GM12891 (cell line): ENCODE data around the gene GRIK2.

Experiments
- DNase-seq: peaks from one replicate; pipeline ENCODE4 v3.0.0; 2011; ENCODE audit warnings: low spot score; ENCODE audit not compliant: insufficient read length
- FAIRE-seq: peaks from 2 replicates; lab custom pipeline; 2011; peaks lifted over from hg19 to GRCh38; lab: Jason Lieb, UNC
- PAX5 ChIP-seq: IDR thresholded peaks from 2 replicates; pipeline ENCODE4 v1.6.1; 2011; ENCODE audit warnings: low read length, moderate library complexity, mild to moderate bottlenecking; ENCODE audit not compliant: insufficient read depth, severe bottlenecking
- POLR2A ChIP-seq: IDR thresholded peaks from 2 replicates; pipeline ENCODE4 v1.6.1; 2011; ENCODE audit warnings: low read depth, low read length, control low read depth
- POLR2AphosphoS5 ChIP-seq: IDR thresholded peaks from 2 replicates; pipeline ENCODE4 v1.6.1; 2011; ENCODE audit warnings: low read depth, low read length, control low read depth
- POU2F2 ChIP-seq: IDR thresholded peaks from 2 replicates; pipeline ENCODE4 v1.6.1; 2011; ENCODE audit warnings: low read depth, mild to moderate bottlenecking, control low read depth, low read length, moderate library complexity
- SPI1 ChIP-seq: IDR thresholded peaks from 2 replicates; pipeline ENCODE4 v1.6.1; 2011; ENCODE audit warnings: low read depth, low read length, control low read depth
- TAF1 ChIP-seq: IDR thresholded peaks from 2 replicates; pipeline ENCODE4 v1.6.1; 2011; ENCODE audit warnings: low read depth, low read length, control low read depth

GRIK2 gene

GRCh38 chr6:101826269-101826668, 432.8 kb downstream of the GRIK2 start:
- no peak for DNase-seq
- no peak for TF ChIP-seq SPI1
- no peak for TF ChIP-seq TAF1
- no peak for TF ChIP-seq POU2F2
- TF ChIP-seq PAX5 = no peak
- TF ChIP-seq POLR2AphosphoS5 = no peak
- no peak for TF ChIP-seq POLR2A
- FAIRE-seq = no peak

- FAIRE-seq (no peak), DNase-seq (no peak)
- TF ChIP-seq POLR2A (no peak), PAX5 (no peak), TAF1 (no peak), POU2F2 (no peak), POLR2AphosphoS5 (no peak), SPI1 (no peak)
These were observed 433.2 kb downstream of the GRIK2 start for GRCh38 chr6:101826678-101827077.

- FAIRE-seq (no peak), DNase-seq (no peak)
- TF ChIP-seq PAX5 (no peak), TAF1 (no peak), POLR2A (no peak)
These were observed 437.1 kb downstream of the GRIK2 start for GRCh38 chr6:101830501-101831031.

GRCh38 chr6:101832371-101832770, 438.9 kb downstream of the GRIK2 start:
- FAIRE-seq = no peak
- DNase-seq = no peak
- TF ChIP-seq PAX5 = no peak
- no peak for TF ChIP-seq POLR2AphosphoS5
- TF ChIP-seq POU2F2 = no peak
- no peak for TF ChIP-seq SPI1
- TF ChIP-seq POLR2A = no peak
- TF ChIP-seq TAF1 = no peak

GRCh38 chr6:101840100-101840499, 446.6 kb downstream of the GRIK2 start:
- no peak for DNase-seq
- no peak for FAIRE-seq
- TF ChIP-seq POLR2A (no peak), TAF1 (no peak), PAX5 (no peak), SPI1 (no peak), POU2F2 (no peak), POLR2AphosphoS5 (no peak)

- no peak for TF ChIP-seq POU2F2
- TF ChIP-seq POLR2AphosphoS5 = no peak
- no peak for TF ChIP-seq SPI1
- TF ChIP-seq PAX5 = no peak
- TF ChIP-seq TAF1 = no peak
- TF ChIP-seq POLR2A = no peak
- FAIRE-seq = no peak
These were observed 451.7 kb downstream of the GRIK2 start for GRCh38 chr6:101845172-101845571.

GRCh38 chr6:101845621-101846020, 452.1 kb downstream of the GRIK2 start:
- no peak for FAIRE-seq
- no peak for DNase-seq
- TF ChIP-seq POLR2AphosphoS5 (no peak), PAX5 (no peak), SPI1 (no peak), POLR2A (no peak), TAF1 (no peak), POU2F2 (no peak)

More at GRCh38 chr6:101845172-101845571, 451.7 kb downstream of the GRIK2 start:
- no peak for DNase-seq

GRCh38 chr6:101847690-101848089, 454.2 kb downstream of the GRIK2 start:
- DNase-seq (no peak), FAIRE-seq (no peak)
- TF ChIP-seq TAF1 (no peak), SPI1 (no peak), POLR2AphosphoS5 (no peak), POU2F2 (no peak), POLR2A (no peak), PAX5 (no peak)

GRCh38 chr6:101851911-101852310, 458.4 kb downstream of the GRIK2 start:
- FAIRE-seq (no peak), DNase-seq (no peak)
- no peak for TF ChIP-seq POU2F2
- no peak for TF ChIP-seq SPI1

GRCh38 chr6:101853231-101854085, 459.9 kb downstream of the GRIK2 start:
- DNase-seq (no peak), FAIRE-seq (no peak)
- TF ChIP-seq POU2F2 = no peak
- no peak for TF ChIP-seq TAF1
- TF ChIP-seq POLR2A = no peak
- TF ChIP-seq SPI1 = no peak
- TF ChIP-seq PAX5 = no peak
- TF ChIP-seq POLR2AphosphoS5 = no peak
